ENCODE measurements around the gene LSS. TPM values are rescaled to one million over a fixed set of nuclear protein-coding genes. Genes with fewer than 3 reads are reported as not detected.

The LSS gene
- total and polyA plus RNA-seq, 5 donors: 34.1 to 91.9 (median 77.6) TPM

- Histone ChIP-seq H3K4me3 (ENCODE audit: low read length) (no peak overlapping the region), H3K4me1 (ENCODE audit: control insufficient read depth, insufficient read depth, low read length) (no peaks in the 10 kb centered on the region), H3K27ac (ENCODE audit: low read length) (no peak overlapping the region), H3K27me3 (ENCODE audit: control insufficient read depth, insufficient read depth) (no peaks in the 10 kb centered on the region), H3K9me3 (ENCODE audit: control insufficient read depth, low read length) (no peaks in the 10 kb centered on the region)
- intact Hi-C loops (cut with DNase I): no loop called here
- WGBS: 68% methylated on average over 72 of the region's 72 CpGs
- ATAC-seq (no peak), DNase-seq (peak; percentile 12 to 55 (median 26))
These were observed 67.5 kb downstream of the LSS start for GRCh38 chr21:46160907-46161632.

- peak in 2 of 3 donors; percentile 15 to 41 for DNase-seq
- intact Hi-C loops (cut with DNase I): no loop called here
- H3K27me3 ChIP-seq (ENCODE audit: control insufficient read depth, insufficient read depth): no peaks in the 10 kb centered on the region
- no peaks in the 10 kb centered on the region for H3K9me3 ChIP-seq (ENCODE audit: control insufficient read depth, low read length)
- no peaks in the 10 kb centered on the region for H3K4me1 ChIP-seq (ENCODE audit: control insufficient read depth, insufficient read depth, low read length)
- H3K4me3 ChIP-seq (ENCODE audit: low read length): no peak overlapping the region
- ATAC-seq: no peak
- H3K27ac ChIP-seq (ENCODE audit: low read length): no peak overlapping the region
- WGBS: 95% methylated on average over 22 of the region's 22 CpGs
These were observed 68.0 kb downstream of the LSS start for GRCh38 chr21:46160657-46160906.

GRCh38 chr21:46159841-46160656, 68.5 kb downstream of the LSS start:
- intact Hi-C loops (cut with DNase I): loop anchor here in 2 of 4 donors (10.0 kb wide), 3 partner anchors 55 to 125 kb away; partner anchors contain the start of genes LSS (in 1 of the 2), MCM3AP (in 1 of the 2) and YBEY (in 1 of the 2)
- Histone ChIP-seq H3K4me3 (ENCODE audit: low read length) (no peak overlapping the region), H3K27ac (ENCODE audit: low read length) (no peak overlapping the region), H3K27me3 (ENCODE audit: control insufficient read depth, insufficient read depth) (no peaks in the 10 kb centered on the region), H3K9me3 (ENCODE audit: control insufficient read depth, low read length) (no peaks in the 10 kb centered on the region), H3K4me1 (ENCODE audit: control insufficient read depth, insufficient read depth, low read length) (no peaks in the 10 kb centered on the region)
- peak in 1 of 3 donors; percentile 55 for DNase-seq
- no peak for ATAC-seq
- 94% methylated on average over 32 of the region's 32 CpGs for WGBS

DNA sequence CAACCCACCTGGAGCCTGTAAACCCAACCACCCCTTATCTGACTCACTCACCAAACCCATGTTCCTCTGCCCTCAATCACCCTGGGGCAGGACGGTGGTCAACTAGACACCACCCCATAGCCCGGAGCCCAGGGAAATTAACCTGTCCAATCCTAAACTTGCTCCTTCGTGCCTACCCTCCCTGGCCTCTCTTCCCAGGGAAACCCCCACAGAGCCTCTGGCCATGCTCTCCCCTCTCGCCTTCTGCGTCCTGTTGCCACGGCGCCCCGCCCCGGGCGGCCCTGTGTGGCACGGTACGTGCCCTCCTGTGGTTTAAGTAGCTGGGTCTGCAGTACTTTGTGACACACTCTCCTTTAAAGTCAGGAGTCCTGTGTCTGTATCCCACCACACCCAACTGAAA, 69.2 kb downstream of the LSS start:
- Histone ChIP-seq H3K4me1 (ENCODE audit: control insufficient read depth, insufficient read depth, low read length) (no peaks in the 10 kb centered on the region), H3K9me3 (ENCODE audit: control insufficient read depth, low read length) (no peaks in the 10 kb centered on the region), H3K4me3 (ENCODE audit: low read length) (no peak overlapping the region), H3K27ac (ENCODE audit: low read length) (no peak overlapping the region), H3K27me3 (ENCODE audit: control insufficient read depth, insufficient read depth) (no peaks in the 10 kb centered on the region)
- DNase-seq (no peak), ATAC-seq (no peak)
- WGBS: 96% methylated on average over 12 of the region's 12 CpGs
- intact Hi-C loops (cut with DNase I): loop anchor here in 2 of 4 donors (10.0 kb wide), 3 partner anchors 55 to 125 kb away; partner anchors contain the start of genes LSS (in 1 of the 2), MCM3AP (in 1 of the 2) and YBEY (in 1 of the 2)

DNA sequence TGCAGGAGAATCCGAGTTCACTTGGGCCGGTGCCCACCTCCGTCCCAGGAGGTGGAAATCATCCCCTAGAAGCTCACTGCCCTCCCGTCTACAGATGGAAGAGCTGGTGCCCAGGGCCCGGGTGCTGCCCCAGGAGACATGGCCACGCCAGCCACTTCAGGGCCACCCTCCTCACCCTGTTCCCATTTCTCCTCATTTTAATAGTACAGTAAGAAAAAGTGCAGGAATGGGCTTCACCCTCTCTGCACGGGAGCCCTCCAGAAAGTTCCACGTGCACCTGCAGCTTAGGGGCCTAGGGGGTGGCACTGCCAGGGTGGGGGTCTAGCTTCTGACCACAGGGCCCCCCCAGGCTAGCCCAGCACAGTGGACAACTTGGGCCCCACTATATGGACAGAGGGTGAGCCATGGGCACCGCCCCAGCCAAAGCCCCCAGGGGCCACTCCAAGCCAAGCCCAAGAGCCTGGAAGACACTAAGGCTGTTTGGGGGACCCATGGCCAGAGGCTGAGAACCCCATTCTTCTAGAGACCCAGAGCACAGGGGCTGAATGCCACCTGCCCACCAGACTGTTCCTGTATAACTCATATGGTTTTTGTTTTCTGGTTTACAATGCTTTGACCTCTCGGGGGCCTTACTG, 69.8 kb downstream of the LSS start:
- Histone ChIP-seq H3K4me3 (ENCODE audit: low read length) (no peak overlapping the region), H3K9me3 (ENCODE audit: control insufficient read depth, low read length) (no peaks in the 10 kb centered on the region), H3K27ac (ENCODE audit: low read length) (no peak overlapping the region), H3K27me3 (ENCODE audit: control insufficient read depth, insufficient read depth) (no peaks in the 10 kb centered on the region), H3K4me1 (ENCODE audit: control insufficient read depth, insufficient read depth, low read length) (no peaks in the 10 kb centered on the region)
- WGBS: 91% methylated on average over 10 of the region's 10 CpGs
- ATAC-seq: no peak
- intact Hi-C loops (cut with DNase I): loop anchor here in 2 of 4 donors (10.0 kb wide), 3 partner anchors 56 to 126 kb away; partner anchors contain the start of genes LSS (in 1 of the 2), MCM3AP (in 1 of the 2) and YBEY (in 1 of the 2)
- peak in 2 of 3 donors; percentile 5 to 39 for DNase-seq

DNA sequence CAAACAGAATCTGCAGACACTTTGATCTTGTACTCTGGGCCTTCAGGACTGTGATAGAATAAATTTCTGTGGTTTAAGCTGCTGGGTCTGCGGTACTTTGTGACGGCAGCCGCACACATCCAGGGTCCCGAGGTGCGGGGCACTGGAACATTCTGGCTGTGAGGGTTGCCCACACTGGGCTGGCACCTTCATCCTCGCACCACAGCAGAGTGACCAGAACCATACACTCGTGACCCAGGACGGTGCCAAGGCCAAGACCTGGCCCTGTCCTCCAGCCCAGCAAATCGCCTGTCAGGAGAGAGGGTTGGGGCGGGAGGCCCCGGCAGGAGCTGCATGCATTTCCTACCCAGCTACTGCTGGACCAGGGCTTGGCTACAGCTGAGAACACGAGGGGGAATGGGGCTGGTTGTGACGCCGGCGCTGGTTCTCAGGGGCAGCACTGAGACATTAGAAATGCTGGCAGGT, 70.6 kb downstream of the LSS start:
- DNase-seq: peak in 2 of 3 donors; percentile 3 to 24
- H3K9me3 ChIP-seq (ENCODE audit: control insufficient read depth, low read length): no peaks in the 10 kb centered on the region

GRCh38 chr21:46157396-46157986, 71.1 kb downstream of the LSS start:
- intact Hi-C loops (cut with DNase I): loop anchor here in 2 of 4 donors (10.0 kb wide), 3 partner anchors 57 to 127 kb away; partner anchors contain the start of genes LSS (in 1 of the 2), MCM3AP (in 1 of the 2) and YBEY (in 1 of the 2)
- H3K9me3 ChIP-seq (ENCODE audit: control insufficient read depth, low read length): no peaks in the 10 kb centered on the region
- WGBS: 85% methylated on average over 12 of the region's 12 CpGs
- H3K27ac ChIP-seq (ENCODE audit: low read length): no peak overlapping the region
- H3K4me3 ChIP-seq (ENCODE audit: low read length): no peak overlapping the region
- peaks cover 4% of the 10 kb centered on the region for H3K4me1 ChIP-seq (ENCODE audit: control insufficient read depth, insufficient read depth, low read length)
- DNase-seq (peak in 2 of 3 donors; percentile 6 to 19), ATAC-seq (no peak)
- no peaks in the 10 kb centered on the region for H3K27me3 ChIP-seq (ENCODE audit: control insufficient read depth, insufficient read depth)

More for the DNA sequence above, 70.6 kb downstream of the LSS start:
- Histone ChIP-seq H3K4me3 (ENCODE audit: low read length) (no peak overlapping the region), H3K4me1 (ENCODE audit: control insufficient read depth, insufficient read depth, low read length) (peaks cover 4% of the 10 kb centered on the region), H3K27ac (ENCODE audit: low read length) (no peak overlapping the region), H3K27me3 (ENCODE audit: control insufficient read depth, insufficient read depth) (no peaks in the 10 kb centered on the region)
- no peak for ATAC-seq
- WGBS: 91% methylated on average over 15 of the region's 15 CpGs
- intact Hi-C loops (cut with DNase I): loop anchor here in 2 of 4 donors (10.0 kb wide), 3 partner anchors 57 to 127 kb away; partner anchors contain the start of genes LSS (in 1 of the 2), MCM3AP (in 1 of the 2) and YBEY (in 1 of the 2)

DNA sequence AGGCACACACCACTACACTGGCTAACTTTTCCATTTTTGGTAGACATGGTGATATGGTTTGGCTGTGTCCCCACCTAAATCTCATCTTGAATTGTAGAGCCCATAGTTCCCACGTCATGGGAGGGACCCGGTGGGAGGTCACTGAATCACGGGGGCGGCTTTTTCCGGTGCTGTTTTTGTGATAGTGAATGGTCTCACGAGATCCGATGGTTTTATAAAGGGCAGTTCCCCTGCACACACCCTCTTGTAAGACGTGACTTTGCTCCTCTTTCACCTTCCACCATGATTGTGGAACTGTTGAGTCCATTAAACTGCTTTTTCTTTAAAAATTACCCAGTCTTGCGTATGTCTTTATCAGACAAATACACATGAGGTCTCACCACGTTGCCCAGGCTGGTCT, 71.9 kb downstream of the LSS start:
- ATAC-seq (no peak), DNase-seq (peak in 2 of 3 donors; percentile 12 to 15)
- H3K27ac ChIP-seq (ENCODE audit: low read length): no peak overlapping the region
- no peak overlapping the region for H3K4me3 ChIP-seq (ENCODE audit: low read length)
- H3K4me1 ChIP-seq (ENCODE audit: control insufficient read depth, insufficient read depth, low read length): peaks cover 4% of the 10 kb centered on the region
- no peaks in the 10 kb centered on the region for H3K27me3 ChIP-seq (ENCODE audit: control insufficient read depth, insufficient read depth)
- WGBS: 61% methylated on average over 10 of the region's 10 CpGs
- H3K9me3 ChIP-seq (ENCODE audit: control insufficient read depth, low read length): no peaks in the 10 kb centered on the region
- intact Hi-C loops (cut with DNase I): loop anchor here in 2 of 4 donors (10.0 kb wide), 3 partner anchors 58 to 128 kb away; partner anchors contain the start of genes LSS (in 1 of the 2), MCM3AP (in 1 of the 2) and YBEY (in 1 of the 2)

GRCh38 chr21:46156378-46156645, 72.3 kb downstream of the LSS start:
- intact Hi-C loops (cut with DNase I): loop anchor here in 2 of 4 donors (10.0 kb wide), 3 partner anchors 58 to 128 kb away; partner anchors contain the start of genes LSS (in 1 of the 2), MCM3AP (in 1 of the 2) and YBEY (in 1 of the 2)
- Histone ChIP-seq H3K27me3 (ENCODE audit: control insufficient read depth, insufficient read depth) (no peaks in the 10 kb centered on the region), H3K4me3 (ENCODE audit: low read length) (no peak overlapping the region), H3K27ac (ENCODE audit: low read length) (no peak overlapping the region), H3K4me1 (ENCODE audit: control insufficient read depth, insufficient read depth, low read length) (peaks cover 4% of the 10 kb centered on the region), H3K9me3 (ENCODE audit: control insufficient read depth, low read length) (no peaks in the 10 kb centered on the region)
- DNase-seq: no peak
- ATAC-seq: no peak
- WGBS: 76% methylated on average over 7 of the region's 7 CpGs

All from right cardiac atrium (tissue), 5 donors.